ENCODE data around the gene UNC13C.
"Not testable (repeated sequence)": the region's sequence is repeated elsewhere in the genome, so short reads cannot be mapped to it uniquely, and the experiment has no call there.

Gene UNC13C

GRCh38 chr15:54307252-54307902 lies 329.1 kb downstream of the UNC13C start:
- DNase-seq: no peak

GRCh38 chr15:54307926-54308325 lies 329.7 kb downstream of the UNC13C start:
- DNase-seq: no peak

GRCh38 chr15:54312528-54312927 lies 334.3 kb downstream of the UNC13C start:
- no peak for DNase-seq

GRCh38 chr15:54321426-54321825 lies 343.2 kb downstream of the UNC13C start:
- DNase-seq: no peak

GRCh38 chr15:54322341-54322740 lies 344.1 kb downstream of the UNC13C start:
- DNase-seq: no peak

GRCh38 chr15:54345301-54345700 lies 367.1 kb downstream of the UNC13C start:
- DNase-seq: no peak

GRCh38 chr15:54345827-54346226 lies 367.6 kb downstream of the UNC13C start:
- no peak for DNase-seq

- DNase-seq: no peak
Observed at GRCh38 chr15:54347082-54347827, 369.0 kb downstream of the UNC13C start.

GRCh38 chr15:54353726-54354125 lies 375.5 kb downstream of the UNC13C start:
- DNase-seq: no peak

GRCh38 chr15:54354341-54354740 lies 376.1 kb downstream of the UNC13C start:
- no peak for DNase-seq

- no peak for DNase-seq
Observed at GRCh38 chr15:54364961-54365360, 386.7 kb downstream of the UNC13C start.

- DNase-seq: no peak
Observed at GRCh38 chr15:54373332-54373731, 395.1 kb downstream of the UNC13C start.

- DNase-seq: no peak
Observed at GRCh38 chr15:54374184-54374952, 396.1 kb downstream of the UNC13C start.

- no peak for DNase-seq
Observed at GRCh38 chr15:54387799-54388198, 409.6 kb downstream of the UNC13C start.

GRCh38 chr15:54388746-54389145 lies 410.5 kb downstream of the UNC13C start:
- no peak for DNase-seq

GRCh38 chr15:54410481-54410880 lies 432.2 kb downstream of the UNC13C start:
- no peak for DNase-seq

- DNase-seq: no peak
Observed at GRCh38 chr15:54424171-54424570, 445.9 kb downstream of the UNC13C start.

- no peak for DNase-seq
Observed at GRCh38 chr15:54428596-54428995, 450.4 kb downstream of the UNC13C start.

GRCh38 chr15:54450288-54450687 lies 472.0 kb downstream of the UNC13C start:
- DNase-seq: not testable (repeated sequence)

GRCh38 chr15:54456413-54456812 lies 478.2 kb downstream of the UNC13C start:
- no peak for DNase-seq

GRCh38 chr15:54462511-54462913 lies 484.3 kb downstream of the UNC13C start:
- DNase-seq: no peak

GRCh38 chr15:54481819-54482218 lies 503.6 kb downstream of the UNC13C start:
- no peak for DNase-seq

GRCh38 chr15:54482251-54482650 lies 504.0 kb downstream of the UNC13C start:
- DNase-seq: no peak

- DNase-seq: no peak
Observed at GRCh38 chr15:54500330-54500729, 522.1 kb downstream of the UNC13C start.

All from KG1 (cell line).